Activated CD4-positive, alpha-beta T cell treated with anti-CD3 and anti-CD28 coated beads, Interleukin-2, amount 10 ng/mL, durations not matched to agents 24 days and 14 days (primary cell): ENCODE measurements around the gene PTPRR. TPM values are rescaled to one million over a fixed set of nuclear protein-coding genes. Genes with fewer than 3 reads are reported as not detected.

Experiments used
- DNase-seq: peaks from one replicate; pipeline ENCODE4 v3.0.0; 2022
- H3K27ac Mint-ChIP-seq: one replicate; pipeline ENCODE4 v1.8.0; 2022; ENCODE audit warnings: mild to moderate bottlenecking, mixed read lengths
- H3K27me3 Mint-ChIP-seq: one replicate; pipeline ENCODE4 v1.8.0; 2022; ENCODE audit warnings: mixed read lengths
- H3K36me3 Mint-ChIP-seq: one replicate; pipeline ENCODE4 v1.8.0; 2022; ENCODE audit warnings: low read depth, mild to moderate bottlenecking, mixed read lengths
- H3K4me1 Mint-ChIP-seq: one replicate; pipeline ENCODE4 v1.8.0; 2021; ENCODE audit warnings: mixed read lengths
- H3K4me3 Mint-ChIP-seq: one replicate; pipeline ENCODE4 v1.8.0; 2022; ENCODE audit warnings: mild to moderate bottlenecking, moderate library complexity, mixed read lengths
- H3K9me3 Mint-ChIP-seq: one replicate; pipeline ENCODE4 v1.8.0; 2021; ENCODE audit warnings: mixed read lengths
- intact Hi-C: fragments of 100-400 bp; cut with micrococcal nuclease; formaldehyde crosslinking; loops from one replicate; pipeline ENCODE4 v1.15.1; 2023
- total RNA-seq: library from RNA; stranded (reverse); gene quantifications from 2 replicates; pipeline ENCODE4 v1.2.3, GENCODE V29; 2022

Gene PTPRR
- total RNA-seq, 1 donor from 2014 or later, result not detected

DNA sequence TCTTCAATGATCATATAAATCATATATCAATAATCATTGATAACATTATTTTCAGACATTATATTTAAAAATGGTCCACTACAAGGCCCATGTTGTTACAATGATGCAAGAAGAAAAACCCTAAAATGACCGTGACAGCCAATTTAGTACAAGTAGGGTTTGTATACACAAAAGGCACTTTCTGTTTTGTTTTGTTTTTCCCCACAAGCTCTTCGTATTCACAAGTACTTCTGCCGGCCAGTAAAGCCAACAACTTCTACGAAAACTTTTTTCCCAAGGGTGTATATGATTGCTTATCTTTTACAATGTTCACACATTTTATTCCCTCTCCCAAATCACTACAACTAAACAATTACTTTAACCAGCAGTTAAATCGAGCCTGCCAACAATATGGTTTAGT, 292.9 kb downstream of the PTPRR start:
- no peak overlapping the region for H3K27ac Mint-ChIP-seq
- no peak for DNase-seq
- no peaks in the 10 kb centered on the region for H3K4me1 Mint-ChIP-seq
- H3K36me3 Mint-ChIP-seq, result no peaks in the 10 kb centered on the region
- peaks cover 8% of the 10 kb centered on the region for H3K27me3 Mint-ChIP-seq
- H3K9me3 Mint-ChIP-seq, result no peaks in the 10 kb centered on the region
- intact Hi-C loops, result no loop called here
- no peak overlapping the region for H3K4me3 Mint-ChIP-seq

DNA sequence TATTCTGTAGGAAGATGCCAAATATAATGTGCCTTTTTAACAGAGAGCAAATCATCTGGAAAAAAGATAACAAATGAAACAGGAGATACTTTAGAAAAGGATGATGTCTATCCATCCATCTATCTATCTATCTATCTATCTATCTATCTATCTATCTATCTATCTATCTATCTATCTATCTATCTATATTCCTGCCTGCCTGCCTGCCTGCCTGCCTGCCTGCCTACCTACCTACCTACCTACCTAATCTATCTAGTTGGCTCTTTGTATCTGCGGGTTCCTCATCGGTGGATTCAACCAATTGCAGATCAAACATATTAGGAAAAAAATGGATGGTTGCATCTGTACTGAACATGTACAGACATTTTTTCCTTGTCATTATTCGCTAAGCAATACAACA, 294.4 kb downstream of the PTPRR start:
- intact Hi-C loops, result no loop called here
- no peak for DNase-seq
- H3K27ac Mint-ChIP-seq, result no peak overlapping the region
- H3K36me3 Mint-ChIP-seq, result no peaks in the 10 kb centered on the region
- peaks cover 8% of the 10 kb centered on the region for H3K27me3 Mint-ChIP-seq
- no peak overlapping the region for H3K4me3 Mint-ChIP-seq
- H3K4me1 Mint-ChIP-seq, result no peaks in the 10 kb centered on the region
- no peaks in the 10 kb centered on the region for H3K9me3 Mint-ChIP-seq

DNA sequence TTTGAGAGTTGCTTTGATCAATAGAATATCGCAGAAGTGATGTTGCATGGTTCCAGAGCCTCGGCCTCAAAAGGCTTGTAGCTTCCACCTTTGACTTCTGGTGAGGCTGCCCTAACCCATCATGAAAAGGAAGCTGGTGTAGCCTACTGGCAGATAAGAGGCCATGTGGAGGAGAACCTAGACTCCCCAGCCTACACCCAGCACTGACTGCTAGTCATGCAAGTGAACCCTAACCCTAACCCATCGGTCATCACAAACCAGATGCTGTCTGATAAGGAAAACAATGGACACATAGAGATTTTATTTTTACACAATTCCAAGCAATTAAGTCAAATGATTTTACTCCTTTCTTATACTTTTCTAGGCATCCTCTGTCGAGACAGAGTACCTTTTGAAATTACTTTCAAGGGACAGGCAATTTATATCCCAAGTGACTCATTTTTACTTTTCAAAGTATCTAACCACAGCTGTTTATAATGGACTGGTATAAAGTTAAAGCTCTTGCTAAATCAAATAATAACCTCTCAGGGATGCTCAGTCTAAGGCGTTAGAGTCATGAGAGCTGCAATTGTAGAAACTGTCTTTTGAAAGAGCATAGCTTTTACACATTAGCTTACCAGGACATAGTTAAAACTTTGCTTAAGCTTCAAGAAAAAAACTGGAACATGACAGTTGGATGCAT, 300.9 kb downstream of the PTPRR start:
- Mint-ChIP-seq H3K4me3 (no peak overlapping the region), H3K9me3 (no peaks in the 10 kb centered on the region), H3K4me1 (no peaks in the 10 kb centered on the region), H3K27me3 (peaks cover 5% of the 10 kb centered on the region), H3K27ac (no peak overlapping the region), H3K36me3 (no peaks in the 10 kb centered on the region)
- DNase-seq, result no peak
- intact Hi-C loops, result no loop called here

DNA sequence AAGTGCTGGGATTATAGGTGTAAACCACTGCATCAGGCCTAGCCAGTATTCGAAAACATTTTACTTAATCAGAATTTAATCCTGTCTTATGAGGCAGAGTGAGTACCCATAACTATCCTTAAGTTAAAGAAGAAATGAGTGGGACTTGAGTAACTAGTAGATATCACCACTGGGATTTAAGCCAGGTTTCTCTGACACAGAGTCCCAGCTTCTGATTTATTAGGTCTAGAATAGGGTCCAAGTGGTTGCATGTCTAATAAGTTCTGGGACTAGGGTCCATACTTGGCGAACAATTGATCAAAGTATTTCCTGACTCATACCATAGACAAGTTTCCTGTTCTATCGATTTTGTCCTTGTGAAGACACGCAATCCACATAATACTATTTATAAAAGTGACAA, 302.2 kb downstream of the PTPRR start:
- DNase-seq, result no peak
- Mint-ChIP-seq H3K27ac (no peak overlapping the region), H3K9me3 (no peaks in the 10 kb centered on the region), H3K4me3 (no peak overlapping the region), H3K27me3 (peaks cover 6% of the 10 kb centered on the region), H3K36me3 (no peaks in the 10 kb centered on the region), H3K4me1 (no peaks in the 10 kb centered on the region)
- intact Hi-C loops, result no loop called here

DNA sequence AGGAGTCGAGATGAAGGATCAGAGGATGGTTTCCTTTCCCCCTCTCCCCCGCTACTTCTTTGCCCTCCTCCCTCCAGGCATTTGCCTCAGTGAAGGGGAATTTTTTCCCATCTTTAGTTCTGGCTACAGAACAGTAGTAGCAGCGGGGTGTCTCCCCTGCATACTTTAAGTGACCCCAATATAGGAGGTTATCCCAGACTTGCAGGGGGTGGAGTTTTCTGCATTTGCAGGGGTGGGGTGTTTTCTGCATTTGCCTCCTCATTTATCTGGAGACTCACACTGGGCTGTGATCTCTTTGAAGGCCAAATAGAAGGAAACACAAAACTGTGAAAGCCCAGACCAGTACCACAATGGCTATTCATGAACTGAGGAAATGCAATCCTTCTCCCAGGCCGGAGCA, 303.1 kb downstream of the PTPRR start:
- Mint-ChIP-seq H3K4me3 (no peak overlapping the region), H3K36me3 (no peaks in the 10 kb centered on the region), H3K9me3 (no peaks in the 10 kb centered on the region), H3K27ac (no peak overlapping the region), H3K4me1 (no peaks in the 10 kb centered on the region), H3K27me3 (peaks cover 9% of the 10 kb centered on the region)
- DNase-seq, result no peak
- intact Hi-C loops, result no loop called here

DNA sequence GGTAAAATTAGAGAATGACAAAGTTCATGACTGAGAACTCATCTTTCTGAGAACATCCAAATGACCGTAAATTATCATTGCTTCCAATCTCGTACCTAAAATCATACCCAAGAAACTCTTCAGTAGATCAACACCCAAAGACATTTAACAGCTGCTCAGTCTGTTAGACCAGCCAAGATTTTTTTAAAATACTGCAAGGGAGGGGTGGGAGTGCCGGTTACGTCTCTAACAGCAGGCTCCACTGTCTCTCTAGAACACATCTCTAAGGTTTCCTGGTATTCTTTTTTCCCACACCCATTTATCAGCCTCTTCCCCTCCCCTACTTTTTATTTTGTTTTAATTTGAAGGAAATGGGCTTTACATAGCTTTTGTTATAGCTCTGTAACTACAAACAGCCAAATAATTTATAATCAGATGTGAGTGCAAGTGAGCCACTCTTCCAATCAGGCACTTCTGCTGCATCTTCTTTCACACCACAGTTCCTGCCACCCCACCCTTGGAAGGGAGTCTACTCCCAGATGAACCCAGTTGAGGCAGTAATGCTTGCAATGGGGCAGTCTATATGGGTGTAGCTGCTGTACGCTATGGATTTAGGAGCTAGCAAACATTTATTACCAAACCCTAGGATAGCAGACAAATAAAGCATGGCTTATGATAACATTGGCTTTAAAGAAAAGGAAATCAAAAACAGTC, 305.2 kb downstream of the PTPRR start:
- DNase-seq, result no peak
- no peaks in the 10 kb centered on the region for H3K4me1 Mint-ChIP-seq
- no peak overlapping the region for H3K4me3 Mint-ChIP-seq
- H3K9me3 Mint-ChIP-seq, result no peaks in the 10 kb centered on the region
- intact Hi-C loops, result no loop called here
- peaks cover 16% of the 10 kb centered on the region for H3K27me3 Mint-ChIP-seq
- H3K36me3 Mint-ChIP-seq, result no peaks in the 10 kb centered on the region
- H3K27ac Mint-ChIP-seq, result no peak overlapping the region

DNA sequence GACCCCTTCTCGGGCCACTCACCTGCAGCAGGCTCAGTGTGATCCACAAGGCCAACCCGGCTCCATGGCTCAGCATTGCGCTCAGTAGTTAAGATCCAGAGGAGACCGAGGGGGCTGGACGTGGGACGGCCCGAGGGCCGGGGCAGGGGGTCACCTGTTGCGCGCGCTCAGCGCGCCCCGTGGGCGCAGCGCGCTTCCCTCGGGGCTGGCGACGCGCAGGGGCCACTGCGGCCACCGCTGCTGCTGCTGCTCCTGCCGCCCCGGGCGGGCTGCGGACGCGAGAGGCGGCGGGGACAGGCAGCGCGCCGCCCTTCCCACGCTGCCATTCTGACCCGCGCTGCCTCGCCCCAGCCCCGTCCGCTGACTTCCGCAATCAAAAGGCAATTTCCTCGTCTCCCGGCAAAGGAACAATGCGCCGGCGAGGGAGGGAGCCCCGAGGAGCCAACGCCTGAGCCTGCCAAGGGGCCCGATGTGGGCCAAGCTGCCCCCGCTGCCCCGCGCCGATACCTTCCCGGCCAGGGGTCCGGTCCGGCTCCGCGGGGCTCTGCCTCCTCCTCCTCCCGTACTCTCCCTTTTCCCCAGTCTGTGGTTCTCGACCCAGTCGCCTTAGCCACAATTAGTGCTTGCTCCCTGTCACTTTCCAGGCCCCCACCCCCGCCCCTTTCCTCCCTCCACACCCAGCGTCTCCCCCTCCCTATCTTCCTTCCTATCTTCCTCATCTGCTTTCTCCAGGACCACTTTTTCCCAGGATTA, 310.6 kb downstream of the PTPRR start:
- H3K27ac Mint-ChIP-seq, result no peak overlapping the region
- H3K36me3 Mint-ChIP-seq, result no peaks in the 10 kb centered on the region
- no peaks in the 10 kb centered on the region for H3K9me3 Mint-ChIP-seq
- intact Hi-C loops, result no loop called here
- no peak for DNase-seq
- peaks cover 33% of the 10 kb centered on the region for H3K27me3 Mint-ChIP-seq
- no peaks in the 10 kb centered on the region for H3K4me1 Mint-ChIP-seq
- peak overlapping the region; percentile 56 for H3K4me3 Mint-ChIP-seq

DNA sequence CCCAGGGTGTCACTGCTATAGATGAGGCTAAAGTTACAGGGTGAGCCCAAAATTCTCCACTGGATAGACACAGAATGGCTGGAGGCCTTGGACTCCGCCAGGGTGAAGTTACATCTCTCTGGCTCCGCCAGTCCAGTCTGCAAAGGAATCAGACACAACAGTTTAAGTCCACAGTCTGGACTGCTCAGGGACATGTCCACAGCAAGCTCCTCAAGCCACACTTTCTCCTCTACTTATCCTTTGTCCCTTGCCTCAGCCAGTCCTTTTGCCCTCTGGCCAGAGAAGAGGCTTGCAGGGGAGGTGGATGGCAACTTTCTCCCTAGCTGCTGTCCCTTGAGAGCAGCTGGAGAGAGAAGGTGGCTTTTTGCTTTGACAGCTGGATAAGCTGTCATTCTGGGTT, 311.3 kb downstream of the PTPRR start:
- no peaks in the 10 kb centered on the region for H3K9me3 Mint-ChIP-seq
- DNase-seq, result no peak
- no peaks in the 10 kb centered on the region for H3K36me3 Mint-ChIP-seq
- H3K27ac Mint-ChIP-seq, result no peak overlapping the region
- peaks cover 33% of the 10 kb centered on the region for H3K27me3 Mint-ChIP-seq
- peak overlapping the region; percentile 53 for H3K4me3 Mint-ChIP-seq
- intact Hi-C loops, result no loop called here
- H3K4me1 Mint-ChIP-seq, result no peaks in the 10 kb centered on the region

DNA sequence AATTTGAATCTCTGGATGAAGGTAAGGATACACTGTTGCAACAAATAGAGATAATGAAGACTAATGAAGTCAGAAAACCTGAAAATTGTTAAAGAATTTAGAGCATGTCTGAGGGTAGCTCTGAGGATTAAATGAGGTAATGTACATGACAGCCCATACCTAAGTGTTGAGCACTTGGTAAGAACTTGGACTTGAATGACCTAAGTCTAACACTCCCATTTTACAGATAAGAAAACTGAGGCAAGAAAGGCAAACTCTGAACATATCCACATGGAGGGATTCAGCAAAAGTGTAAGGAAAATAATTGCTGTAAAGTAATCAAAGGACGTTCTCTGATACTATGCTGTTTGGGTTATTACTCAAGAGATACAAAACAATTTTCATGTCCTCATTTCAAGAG, 312.4 kb downstream of the PTPRR start:
- intact Hi-C loops, result no loop called here
- no peak for DNase-seq
- no peak overlapping the region for H3K4me3 Mint-ChIP-seq
- H3K4me1 Mint-ChIP-seq, result no peaks in the 10 kb centered on the region
- H3K27ac Mint-ChIP-seq, result no peak overlapping the region
- no peaks in the 10 kb centered on the region for H3K9me3 Mint-ChIP-seq
- H3K36me3 Mint-ChIP-seq, result no peaks in the 10 kb centered on the region
- peaks cover 26% of the 10 kb centered on the region for H3K27me3 Mint-ChIP-seq

DNA sequence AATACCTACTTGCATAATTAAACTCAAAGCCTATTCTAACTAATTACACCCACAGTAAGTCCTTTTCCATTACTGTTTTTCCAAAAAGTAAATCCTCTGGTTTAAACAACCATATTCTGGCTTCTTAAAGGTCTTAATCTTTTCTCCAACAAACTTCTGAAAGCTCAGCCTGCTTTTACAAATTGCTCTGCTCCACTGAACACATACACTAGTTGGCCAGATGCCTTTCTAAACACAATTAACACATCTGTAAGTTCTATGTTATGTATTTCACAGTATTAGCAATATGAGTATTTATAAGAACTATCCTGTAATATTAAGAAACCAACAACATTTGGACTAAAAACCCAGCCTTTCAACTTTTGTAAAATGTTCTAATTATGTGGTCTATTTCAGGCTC, 313.4 kb downstream of the PTPRR start:
- no peaks in the 10 kb centered on the region for H3K36me3 Mint-ChIP-seq
- no peak for DNase-seq
- no peaks in the 10 kb centered on the region for H3K9me3 Mint-ChIP-seq
- no peak overlapping the region for H3K27ac Mint-ChIP-seq
- peaks cover 26% of the 10 kb centered on the region for H3K27me3 Mint-ChIP-seq
- intact Hi-C loops, result no loop called here
- no peaks in the 10 kb centered on the region for H3K4me1 Mint-ChIP-seq
- H3K4me3 Mint-ChIP-seq, result no peak overlapping the region

DNA sequence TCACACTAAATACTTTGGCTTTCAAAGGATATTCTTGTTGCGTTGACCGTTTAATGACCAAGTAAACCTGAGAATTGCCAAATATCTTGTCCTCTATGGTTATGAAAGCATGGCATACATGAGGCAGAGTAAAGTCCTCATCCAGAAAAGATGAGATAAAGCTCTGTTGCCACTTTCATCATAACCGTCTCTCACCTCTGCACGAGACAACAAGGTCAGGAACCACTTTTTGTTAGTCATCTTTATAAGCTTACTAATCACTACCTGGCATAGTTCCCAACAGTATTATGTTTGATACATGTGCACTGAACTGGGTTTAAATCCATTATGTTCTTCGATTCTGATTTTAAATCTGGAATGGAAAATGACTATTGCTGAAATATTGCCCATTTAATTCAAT, 314.6 kb downstream of the PTPRR start:
- Mint-ChIP-seq H3K27me3 (peaks cover 22% of the 10 kb centered on the region), H3K9me3 (no peaks in the 10 kb centered on the region), H3K4me3 (no peak overlapping the region), H3K27ac (no peak overlapping the region), H3K36me3 (no peaks in the 10 kb centered on the region), H3K4me1 (no peaks in the 10 kb centered on the region)
- intact Hi-C loops, result no loop called here
- DNase-seq, result no peak

DNA sequence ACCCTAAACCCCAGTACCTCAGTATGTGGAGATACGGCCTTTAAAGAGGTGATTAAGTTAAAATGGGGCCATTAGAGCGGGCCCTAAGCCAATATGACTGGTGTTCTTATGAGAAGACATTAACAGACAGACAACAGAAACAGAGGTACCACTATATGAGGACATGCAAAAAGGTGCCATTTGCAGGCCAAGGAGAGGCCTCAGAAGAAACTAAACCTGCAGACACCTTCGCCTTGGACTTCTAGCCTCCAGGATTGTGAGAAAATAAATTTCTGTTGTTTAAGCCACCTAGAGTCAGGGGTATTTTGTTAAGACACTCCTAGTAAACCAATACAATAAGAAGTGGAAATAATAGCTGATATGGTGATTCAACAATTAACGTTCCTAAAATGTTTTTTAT, 315.9 kb downstream of the PTPRR start:
- no peak for DNase-seq
- no peak overlapping the region for H3K4me3 Mint-ChIP-seq
- intact Hi-C loops, result no loop called here
- no peak overlapping the region for H3K27ac Mint-ChIP-seq
- no peaks in the 10 kb centered on the region for H3K36me3 Mint-ChIP-seq
- no peaks in the 10 kb centered on the region for H3K4me1 Mint-ChIP-seq
- peaks cover 15% of the 10 kb centered on the region for H3K27me3 Mint-ChIP-seq
- no peaks in the 10 kb centered on the region for H3K9me3 Mint-ChIP-seq

DNA sequence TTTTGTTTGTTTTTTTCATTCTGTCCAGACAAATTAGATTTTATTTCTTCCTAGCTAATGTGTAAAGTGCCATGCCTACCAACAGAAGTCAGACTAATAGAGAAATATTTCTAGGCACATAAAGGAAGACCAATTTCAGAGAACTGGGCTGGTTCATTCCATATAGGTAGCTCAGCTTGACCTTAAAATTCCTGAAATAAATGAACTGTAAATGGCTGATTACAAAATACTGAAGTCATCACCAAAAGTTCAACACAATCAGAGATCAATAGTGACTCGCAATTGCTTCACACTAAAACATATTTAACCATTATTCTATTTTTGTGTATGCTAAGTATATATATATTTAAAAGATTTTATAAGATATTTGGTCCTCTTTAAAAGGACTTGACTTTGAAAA, 317.5 kb downstream of the PTPRR start:
- intact Hi-C loops, result no loop called here
- H3K4me3 Mint-ChIP-seq, result no peak overlapping the region
- no peaks in the 10 kb centered on the region for H3K4me1 Mint-ChIP-seq
- no peaks in the 10 kb centered on the region for H3K9me3 Mint-ChIP-seq
- no peak overlapping the region for H3K27ac Mint-ChIP-seq
- H3K36me3 Mint-ChIP-seq, result no peaks in the 10 kb centered on the region
- no peak for DNase-seq
- peaks cover 1% of the 10 kb centered on the region for H3K27me3 Mint-ChIP-seq

DNA sequence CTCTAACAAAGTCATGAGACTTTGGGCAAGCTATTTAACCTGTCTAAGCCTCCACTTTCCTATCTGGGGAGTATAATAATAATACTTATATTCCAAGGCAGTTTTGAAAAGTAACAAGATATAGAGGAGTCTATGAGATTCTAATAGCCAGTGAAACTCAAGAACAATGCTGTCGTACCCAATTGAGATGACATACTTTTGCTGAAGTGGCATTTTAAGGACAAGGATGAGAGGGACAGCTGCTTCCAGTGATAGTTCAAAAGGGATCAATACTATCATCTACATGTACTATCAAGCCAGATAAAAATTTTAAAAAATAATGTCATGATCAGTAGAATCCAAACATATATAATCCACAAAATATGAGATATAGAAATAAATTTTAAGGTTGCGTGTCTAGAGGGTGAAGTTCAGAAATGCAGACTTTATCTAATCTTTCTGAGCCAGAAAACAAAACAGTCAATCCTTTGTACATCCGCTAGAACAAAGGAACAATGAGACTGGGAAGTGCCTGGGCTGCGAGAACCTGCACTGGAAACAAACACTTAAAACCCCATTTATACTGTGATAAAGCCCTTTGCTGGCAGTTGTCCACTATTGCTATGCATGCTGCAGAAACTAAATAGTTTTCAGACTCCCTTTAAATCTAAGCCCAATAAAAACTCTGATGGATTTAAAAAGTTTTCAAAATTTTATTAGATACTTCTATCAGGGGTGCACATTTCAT, 321.9 kb downstream of the PTPRR start:
- H3K4me3 Mint-ChIP-seq, result no peak overlapping the region
- H3K27me3 Mint-ChIP-seq, result peaks cover 5% of the 10 kb centered on the region

More for the DNA sequence above, 321.9 kb downstream of the PTPRR start:
- no peak for DNase-seq
- Mint-ChIP-seq H3K4me1 (no peaks in the 10 kb centered on the region), H3K36me3 (no peaks in the 10 kb centered on the region), H3K9me3 (no peaks in the 10 kb centered on the region), H3K27ac (no peak overlapping the region)
- intact Hi-C loops, result no loop called here
